ENCODE measurements around the gene UXS1.
A peak's percentile ranks its signal among the peaks of the same experiment; 100 is the strongest.
"Not testable (repeated sequence)": the region's sequence is repeated elsewhere in the genome, so short reads cannot be mapped to it uniquely, and the experiment has no call there.

UXS1 gene

DNA sequence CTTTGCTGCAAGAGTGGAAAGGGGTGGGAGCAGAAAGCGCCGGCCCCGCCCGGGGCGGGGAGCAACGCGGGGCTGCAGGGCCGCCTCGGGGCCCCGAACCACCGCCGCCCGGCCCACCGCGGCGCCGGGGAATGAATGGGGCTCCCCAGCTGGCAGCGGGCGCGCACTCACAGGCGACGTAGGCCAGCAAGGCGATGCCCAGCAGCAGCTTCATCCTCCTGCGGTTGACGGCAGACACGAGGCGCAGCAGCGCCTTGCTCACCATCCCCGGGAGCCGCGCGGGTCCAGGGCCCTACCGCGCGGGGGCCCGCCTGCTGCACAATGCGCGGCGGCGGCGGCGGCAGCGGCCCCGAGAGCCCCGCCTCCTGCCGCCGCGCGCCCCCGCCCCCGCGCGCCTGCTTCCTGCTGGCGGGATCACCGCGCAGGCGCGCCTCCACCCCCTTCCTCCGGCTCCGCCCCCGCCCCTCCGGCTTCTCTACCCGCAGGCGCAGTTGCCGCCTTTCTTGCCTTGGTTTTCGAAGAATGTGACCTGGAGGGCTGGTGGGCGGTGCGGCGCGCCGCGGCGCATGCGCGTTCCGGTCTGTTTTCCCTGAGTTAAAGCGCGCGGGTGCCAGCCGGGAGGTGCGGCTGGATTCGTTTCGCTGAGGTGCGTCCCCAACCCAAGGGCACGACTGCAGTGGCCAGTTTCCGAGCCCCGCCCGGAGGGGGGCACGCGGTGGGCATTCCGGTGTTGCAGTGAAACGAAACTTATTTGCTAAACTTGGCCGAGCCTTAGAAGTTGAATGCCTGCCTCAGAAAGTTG lies at the start of gene UXS1:
Gene UXS1, minus strand, starts transcription at position 325 of the 802 bp plus-strand sequence. Its CDS starts 60 bp downstream, at position 265.
- DNase-seq: peak; percentile 94

DNA sequence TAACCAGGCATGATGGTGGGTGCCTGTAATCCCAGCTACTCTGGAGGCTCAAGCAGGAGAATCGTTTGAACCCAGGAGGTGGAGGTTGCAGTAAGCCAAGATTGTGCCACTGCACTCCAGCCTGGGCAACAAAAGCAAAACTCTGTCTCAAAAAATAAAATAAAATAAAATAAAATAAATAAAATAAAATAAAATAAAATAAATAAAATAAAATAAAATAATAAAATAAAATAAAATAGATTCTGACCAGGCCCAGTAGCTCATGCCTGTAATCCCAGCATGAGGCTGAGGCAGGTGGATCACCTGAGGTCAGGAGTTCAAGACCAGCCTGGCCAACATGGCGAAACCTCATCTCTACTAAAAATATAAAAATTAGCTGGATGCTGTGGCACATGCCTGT lies 45.4 kb upstream of the UXS1 start:
- DNase-seq: not testable (repeated sequence)

DNA sequence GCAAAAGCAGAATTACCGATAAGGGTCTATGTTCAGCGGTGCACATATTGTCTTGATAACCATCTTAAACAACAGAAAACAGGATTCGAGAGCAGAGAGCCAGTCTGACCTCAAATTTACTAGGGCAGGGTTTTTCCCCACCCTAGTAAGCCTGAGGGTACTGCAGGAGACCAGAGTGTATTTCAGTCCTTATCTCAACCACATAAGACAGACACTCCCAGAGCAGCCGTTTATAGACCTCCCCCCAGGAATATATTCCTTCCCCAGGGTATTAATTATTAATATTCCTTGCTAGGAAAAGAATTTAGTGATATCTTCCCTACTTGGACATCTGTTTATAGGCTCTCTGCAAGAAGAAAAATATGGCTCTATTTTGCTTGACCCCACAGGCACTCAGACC lies 41.3 kb upstream of the UXS1 start:
- DNase-seq: not testable (repeated sequence)

DNA sequence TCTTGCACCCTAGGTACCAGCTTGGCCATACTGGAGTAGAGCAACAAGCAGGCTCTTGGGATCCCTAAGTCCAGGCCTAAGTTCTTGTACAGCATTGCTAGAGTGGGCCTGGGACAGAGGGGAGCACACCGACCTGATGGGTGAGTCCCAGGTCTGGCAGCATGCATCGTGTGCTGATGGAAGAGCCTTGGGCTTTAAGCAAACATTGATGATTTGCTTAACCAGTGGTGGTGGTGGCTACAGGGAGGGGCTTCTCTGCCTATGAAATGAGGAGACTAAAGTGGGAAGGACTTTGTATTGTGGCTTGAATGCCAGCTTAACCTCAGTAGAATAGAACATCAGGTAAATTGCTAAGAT lies 39.2 kb upstream of the UXS1 start:
- no peak for DNase-seq

DNA sequence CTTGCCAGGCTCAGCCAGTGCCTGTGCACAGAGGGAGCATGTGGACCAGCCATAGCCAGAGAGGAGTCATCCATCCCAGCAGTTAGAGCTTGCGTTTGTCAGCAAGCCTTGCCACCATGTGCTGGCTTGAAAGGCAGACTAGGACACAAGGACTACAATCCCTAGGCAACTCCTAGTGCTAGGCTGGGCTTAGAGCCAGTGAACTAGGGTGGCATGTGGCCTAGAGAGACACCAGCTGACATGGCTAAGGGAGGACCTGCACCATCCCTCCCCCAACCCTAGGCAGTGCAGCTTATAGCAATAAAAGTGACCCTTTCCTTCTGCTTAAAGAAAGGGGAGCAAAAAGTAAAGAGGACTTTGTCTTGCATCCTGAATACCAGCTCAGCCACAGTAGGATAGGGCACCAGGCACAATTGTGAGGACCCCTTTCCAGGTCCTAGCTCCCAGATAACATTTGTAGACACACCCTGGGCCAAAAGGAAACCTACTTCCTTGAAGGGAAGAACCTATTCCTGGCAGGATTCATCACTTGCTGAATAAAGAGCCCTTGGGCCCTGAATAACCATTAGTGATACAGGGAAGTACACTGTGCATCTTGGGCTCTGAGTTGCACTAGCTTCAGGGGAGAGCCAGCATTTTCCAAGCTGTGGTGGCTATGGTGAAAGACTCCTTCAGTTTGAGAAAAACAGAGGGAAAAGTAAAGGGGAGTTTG lies 38.7 kb upstream of the UXS1 start:
- DNase-seq: no peak

DNA sequence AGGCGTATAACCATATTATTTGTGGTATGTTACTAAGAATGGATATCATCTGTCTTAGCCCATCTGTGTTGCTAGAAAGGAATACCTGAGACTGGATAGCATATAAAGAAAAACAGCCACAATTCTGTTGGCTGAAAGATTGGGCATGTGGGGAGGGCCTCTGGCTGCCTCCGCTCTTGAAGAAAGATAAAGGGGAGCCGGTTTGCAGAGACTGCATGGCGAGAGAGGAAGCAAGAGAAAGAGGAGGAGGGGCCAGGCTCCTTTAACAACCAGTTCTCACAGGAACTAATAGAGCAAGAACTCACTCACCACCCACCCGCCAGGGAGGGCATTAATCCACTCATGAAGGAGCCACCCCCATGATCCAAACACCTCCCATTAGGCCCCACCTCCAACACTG lies 29.2 kb upstream of the UXS1 start:
- no peak for DNase-seq

DNA sequence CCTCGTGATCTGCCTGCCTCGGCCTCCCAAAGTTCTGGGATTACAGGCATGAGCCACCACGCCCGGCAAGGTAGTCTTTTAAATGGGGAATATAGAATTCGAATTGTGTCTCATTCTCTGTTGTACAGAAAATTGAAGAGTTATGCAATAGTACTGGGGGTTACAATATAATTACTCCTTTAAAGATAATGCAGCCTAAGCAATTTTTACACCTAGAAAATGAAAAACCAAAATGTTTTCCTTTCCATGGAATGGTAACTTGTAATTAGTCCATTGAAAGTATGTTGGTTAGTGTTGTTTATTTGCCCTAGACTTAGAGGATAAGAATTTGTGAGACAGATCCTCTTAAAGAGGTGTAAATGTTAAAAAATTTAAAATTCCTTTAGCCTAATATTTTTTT lies 28.0 kb upstream of the UXS1 start:
- DNase-seq: not testable (repeated sequence)

DNA sequence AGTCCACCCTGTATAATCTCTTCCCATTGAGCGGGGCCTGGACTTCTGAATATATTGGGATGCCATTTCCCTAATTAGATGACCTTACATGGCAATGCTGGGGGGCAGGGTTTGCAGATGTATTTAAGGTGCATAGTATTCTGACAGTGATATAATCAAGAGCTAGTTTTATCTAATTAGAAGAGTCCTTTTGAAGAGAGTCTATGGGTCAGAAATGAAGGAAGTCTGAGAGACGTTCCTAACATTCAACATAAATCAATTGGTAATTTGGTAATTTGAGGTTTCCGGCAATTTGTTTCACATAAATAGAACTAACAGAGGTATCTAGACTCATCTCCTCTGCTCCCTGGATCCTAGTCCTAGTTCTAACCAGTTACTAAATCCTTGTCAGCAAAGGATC lies 25.7 kb upstream of the UXS1 start:
- no peak for DNase-seq

DNA sequence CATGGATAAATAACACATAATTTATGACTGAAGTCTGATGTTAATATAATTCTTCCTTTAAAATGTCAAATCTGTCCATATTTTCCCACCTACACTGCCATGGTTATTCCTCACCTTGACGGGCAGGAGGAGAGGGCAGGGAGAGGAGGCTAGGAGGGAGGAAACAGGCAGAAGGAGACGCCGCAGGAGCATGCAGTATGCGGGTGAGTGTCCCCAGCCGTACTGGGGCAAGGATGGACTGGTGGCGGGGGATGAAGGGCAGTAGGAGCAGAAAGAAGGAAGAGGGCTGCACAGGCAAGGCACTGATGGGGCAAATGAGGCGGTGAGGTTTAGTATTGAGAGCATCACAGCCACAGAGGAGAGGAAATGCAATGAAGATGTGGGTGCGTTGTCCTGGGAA lies 25.1 kb upstream of the UXS1 start:
- not testable (repeated sequence) for DNase-seq

DNA sequence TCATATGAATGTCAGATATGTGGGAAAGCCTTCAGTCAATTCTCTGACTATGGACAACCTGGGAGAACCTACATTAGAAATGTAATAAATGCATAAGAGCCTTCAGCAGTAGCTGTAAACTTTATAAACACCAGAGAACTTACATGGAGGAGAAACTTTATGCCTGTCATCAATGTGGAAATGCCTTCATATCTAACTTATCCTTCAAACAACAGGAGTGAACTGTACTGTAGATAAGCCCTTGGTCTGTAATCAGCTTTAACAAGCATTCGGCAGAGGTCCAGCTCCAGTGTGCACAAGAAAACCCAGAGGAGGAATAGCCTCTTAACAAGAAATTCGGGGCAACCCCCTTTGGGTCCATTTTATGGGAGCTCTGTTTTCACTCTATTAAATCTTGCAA lies 14.8 kb upstream of the UXS1 start:
- no peak for DNase-seq

DNA sequence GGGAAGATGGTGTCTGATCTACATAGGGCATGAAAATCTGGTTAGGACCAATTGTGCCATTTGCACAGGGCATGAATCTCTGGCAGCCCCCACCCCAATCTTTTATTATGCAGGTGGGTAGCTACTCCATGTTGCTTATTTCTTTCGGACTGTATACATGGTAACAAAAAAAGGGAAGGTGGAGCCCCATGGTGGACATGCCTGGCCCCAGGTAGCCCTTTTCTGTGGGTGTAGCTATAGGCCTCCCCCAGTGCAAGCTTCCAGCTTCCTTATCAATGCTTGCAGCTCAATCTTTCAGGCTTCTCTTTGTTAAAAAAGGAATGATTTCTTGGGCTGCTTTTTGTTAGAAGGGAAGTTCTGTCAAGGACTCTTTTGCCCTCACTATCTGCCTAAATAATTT lies 14.3 kb upstream of the UXS1 start:
- DNase-seq: no peak

DNA sequence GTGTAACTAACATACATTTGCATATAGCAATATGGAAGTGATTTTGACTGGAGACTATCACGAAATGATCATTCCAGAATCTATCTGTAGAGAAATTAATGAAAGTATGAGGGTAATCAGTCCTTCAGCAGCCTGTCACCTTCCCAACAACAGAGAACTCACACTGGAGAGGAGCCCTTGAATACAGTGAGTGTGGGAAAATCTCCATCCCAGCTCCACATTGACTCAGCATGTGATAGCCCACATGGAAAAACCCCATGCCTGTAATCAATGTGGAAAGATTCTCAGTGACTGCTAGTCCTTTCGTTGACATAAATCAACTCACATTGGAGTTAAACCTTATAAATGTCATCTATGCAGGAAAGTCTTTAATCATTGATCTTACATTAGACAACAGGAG lies 13.1 kb upstream of the UXS1 start:
- no peak for DNase-seq

DNA sequence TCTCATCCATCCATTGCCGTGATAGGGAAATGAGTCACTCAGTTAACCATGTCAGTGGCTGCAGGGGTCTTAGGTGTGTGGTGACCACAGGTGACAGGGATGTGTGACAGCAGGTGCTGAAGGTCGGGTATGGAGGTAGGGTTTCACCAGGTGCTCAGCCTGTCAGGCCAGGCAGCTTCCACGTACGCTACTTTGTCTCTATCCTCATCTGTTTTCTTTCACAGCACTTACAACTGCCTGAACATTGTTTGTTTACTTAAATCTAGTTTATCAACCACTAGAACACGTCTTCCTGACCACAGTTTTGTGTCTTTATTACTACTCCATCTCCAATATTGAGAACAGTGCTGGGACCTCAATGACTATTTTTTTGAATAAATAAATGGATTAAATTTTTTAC lies 11.4 kb upstream of the UXS1 start:
- no peak for DNase-seq

DNA sequence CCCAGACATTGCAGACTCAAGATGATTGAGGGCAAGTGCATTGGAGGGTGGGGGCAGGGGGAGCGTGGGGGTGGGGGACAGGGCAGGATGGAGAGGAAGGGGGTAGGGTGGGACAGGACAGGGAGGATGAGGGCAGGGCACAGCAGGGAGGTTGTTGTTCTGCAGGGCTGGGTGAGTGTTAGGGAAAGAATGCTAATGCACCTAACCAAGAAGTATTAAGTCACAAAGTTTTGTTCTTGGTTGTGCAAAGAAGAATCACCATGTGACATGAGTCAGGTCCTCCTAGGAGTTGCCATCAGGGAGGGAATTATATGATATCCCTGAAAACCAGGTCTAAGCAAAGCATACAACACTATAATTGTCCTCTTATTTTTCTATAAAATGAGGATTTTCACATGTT lies 10.4 kb upstream of the UXS1 start:
- not testable (repeated sequence) for DNase-seq

DNA sequence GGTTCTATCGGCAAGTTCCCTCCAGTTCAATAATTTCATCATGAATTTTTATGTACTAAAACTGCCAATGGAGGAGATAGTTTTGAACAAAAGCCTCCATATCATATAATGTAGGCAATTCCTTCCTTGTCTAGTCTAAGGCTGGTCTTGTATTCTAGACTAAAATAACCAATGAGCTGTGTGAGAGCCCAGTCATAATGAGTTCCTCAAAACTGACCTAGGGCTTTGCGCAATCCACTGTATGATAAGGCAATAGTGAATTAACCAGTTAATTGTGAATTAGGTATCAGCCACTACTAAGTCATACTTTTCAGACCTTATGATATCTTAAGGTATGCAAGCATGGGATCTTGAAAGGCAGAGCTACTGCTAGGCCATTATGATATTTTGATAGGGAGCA lies 7.6 kb upstream of the UXS1 start:
- no peak for DNase-seq

DNA sequence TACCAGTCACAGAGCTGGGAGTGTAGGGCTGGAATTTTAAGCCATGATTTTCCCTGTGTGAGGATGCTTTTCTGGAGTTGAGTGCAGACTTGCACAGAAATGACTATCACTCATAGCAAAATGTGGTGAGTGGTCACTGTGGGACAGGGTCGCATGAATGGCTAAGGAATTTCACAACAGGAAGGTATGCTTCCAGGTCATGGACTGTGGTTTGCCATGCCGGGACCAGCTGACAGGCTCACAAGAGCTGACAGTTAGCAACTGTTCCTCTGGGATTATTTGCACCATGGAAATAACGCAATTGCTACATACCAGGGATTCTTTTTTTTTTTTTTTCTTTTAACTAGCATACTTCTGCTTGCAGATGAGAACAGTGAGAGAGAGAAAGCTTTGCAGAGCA lies 3.8 kb upstream of the UXS1 start:
- DNase-seq: no peak

DNA sequence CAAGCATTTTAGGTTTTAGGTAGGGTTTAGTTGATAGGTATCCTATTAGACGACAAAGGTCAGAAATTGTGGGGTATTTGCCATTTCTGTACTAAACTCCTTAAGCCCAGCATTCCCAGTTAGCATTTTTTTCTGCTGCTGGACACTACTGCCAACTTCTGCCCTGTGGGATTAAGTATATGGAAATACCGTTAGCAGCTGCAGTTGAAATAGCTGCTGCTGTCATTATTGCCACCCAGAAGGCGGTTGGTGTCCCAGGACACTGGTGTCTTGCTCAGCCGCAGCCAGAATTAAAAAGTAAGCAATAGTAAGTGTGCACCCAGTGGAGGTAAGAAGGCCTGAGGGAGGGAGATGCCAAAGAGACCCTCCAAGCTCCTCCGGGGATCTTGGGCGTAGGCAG lies 1.9 kb upstream of the UXS1 start:
- no peak for DNase-seq

DNA sequence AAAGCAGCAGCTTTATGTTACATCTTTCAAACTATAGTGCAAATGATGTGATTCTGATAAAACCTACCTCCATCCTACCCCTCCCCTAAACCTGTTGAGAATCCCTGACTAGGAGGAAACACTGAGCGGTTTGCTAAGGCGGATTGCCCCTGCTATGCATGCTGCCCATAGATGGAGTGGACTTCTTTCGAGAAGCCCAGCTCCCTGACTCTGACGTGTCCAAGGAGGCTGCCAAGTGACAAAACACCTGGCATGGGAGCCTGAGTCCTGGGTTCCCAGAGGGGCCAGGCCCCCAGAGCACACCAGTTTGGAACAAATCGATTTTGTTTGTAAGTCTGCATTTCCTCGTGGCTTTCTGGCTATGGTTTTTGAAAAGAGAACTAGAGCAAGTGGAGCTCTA lies 1.4 kb upstream of the UXS1 start:
- DNase-seq: no peak

DNA sequence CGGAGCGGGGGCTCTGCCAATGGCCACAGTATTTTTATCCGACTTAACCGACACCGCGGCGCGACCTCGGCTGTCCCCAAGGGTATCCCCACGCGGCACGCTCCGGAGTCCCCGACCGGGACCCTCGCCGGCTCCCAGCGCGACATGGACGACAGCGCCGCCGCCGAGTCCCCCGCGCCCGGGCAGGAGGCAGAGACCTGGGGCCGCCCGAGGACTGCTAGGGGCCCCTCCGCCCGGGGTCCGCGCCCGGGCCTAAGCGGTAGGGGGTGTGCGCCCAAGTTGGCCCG lies 468 bp downstream of the UXS1 start:
- no peak for DNase-seq

DNA sequence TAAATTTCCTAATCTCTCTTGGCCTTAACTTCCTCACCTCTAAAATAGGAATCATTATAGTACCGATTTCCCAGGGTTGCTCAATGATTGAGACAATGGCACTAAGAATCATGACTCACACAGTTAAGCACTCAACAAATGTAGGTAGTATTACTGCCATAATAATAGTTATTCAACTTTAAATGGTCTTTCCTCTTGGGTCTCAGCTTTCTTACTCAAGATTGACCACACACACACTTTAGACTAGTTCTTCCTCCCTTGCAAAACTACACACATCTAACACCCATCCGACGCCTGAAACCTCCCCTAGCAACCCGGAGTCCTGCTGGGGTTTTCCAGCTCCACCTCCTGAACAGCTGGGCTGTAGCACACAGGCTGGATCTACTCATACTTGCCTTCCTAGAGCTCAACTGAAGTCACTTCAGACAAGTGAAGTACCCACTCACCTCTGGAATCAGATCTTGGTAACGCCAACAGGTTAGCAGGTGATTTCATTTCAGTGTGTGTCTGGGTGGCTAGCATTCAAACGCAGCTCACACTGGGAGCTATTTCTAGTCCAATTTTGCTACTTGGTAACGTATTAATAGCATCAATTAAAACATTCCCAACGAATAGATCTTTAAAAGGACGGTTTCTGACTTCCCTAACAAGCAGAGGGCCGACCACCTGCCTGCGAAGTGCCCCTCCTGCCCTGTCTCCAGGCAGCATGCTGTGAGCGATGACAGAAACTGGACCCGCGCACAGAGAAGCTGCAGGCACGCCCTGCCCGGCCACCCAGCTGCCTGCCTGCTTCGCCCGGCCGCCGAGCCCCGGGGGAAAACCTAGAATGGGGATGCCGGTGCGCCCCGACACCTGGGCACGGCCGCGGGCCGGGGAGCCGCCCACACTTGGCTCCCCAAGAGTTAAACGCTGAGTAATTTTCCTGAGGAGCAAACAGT lies 1.1 kb downstream of the UXS1 start:
- peak; percentile 38 for DNase-seq

DNA sequence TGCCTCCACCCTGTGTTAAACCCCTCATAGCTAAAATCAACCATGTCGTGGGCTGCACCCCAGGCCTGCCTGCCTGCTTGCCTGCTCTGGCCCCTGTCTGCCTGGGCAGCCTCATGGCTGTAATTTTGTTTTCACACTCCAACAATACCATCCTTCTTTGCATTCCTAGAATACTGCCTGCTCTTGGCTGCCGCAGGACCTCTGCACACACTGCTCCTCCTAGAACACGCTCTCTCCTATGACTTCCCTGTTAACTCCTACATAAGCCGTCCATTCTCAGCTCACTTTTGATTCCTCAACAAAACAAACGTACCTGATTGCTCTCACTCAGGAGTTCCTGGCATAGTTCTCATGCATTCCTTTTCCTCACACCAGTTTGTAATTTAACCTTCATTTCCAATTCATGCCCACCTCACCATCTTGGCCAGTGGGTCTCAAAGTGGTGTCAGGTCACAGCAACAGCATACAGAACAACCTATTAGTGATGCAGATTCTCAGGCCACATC lies 2.5 kb downstream of the UXS1 start:
- no peak for DNase-seq

DNA sequence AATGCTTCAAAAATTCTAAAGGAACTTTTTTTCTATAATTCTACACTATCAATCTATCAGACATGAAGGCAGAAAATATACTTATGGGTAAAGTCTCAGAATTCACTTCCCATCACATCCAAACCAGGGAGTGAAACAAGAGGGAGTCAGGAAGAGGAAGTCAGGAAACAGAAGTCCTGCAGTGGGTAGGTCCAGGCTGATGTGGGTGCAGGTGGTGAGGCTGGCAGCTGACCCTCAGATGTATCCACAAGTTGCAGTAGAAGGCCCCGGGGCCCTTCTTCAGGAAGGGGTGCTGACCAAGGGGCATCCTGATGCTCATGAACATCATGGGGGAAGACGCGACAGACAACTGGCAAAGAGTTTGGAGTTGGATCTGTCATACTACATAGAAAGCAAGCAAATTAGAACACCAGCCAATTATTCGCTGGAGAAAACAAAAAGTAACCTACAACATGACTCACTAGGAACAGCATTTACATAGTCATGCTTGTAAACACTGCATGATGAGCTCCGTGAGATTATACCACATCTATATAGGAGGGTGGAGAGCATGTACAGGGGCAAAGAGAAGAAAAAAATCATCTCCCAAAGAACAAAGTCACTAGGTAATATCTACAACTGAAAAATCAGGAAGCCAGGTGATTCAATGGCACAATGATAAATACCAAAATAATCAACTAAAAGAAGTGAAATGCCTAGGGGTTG lies 4.2 kb downstream of the UXS1 start:
- no peak for DNase-seq

DNA sequence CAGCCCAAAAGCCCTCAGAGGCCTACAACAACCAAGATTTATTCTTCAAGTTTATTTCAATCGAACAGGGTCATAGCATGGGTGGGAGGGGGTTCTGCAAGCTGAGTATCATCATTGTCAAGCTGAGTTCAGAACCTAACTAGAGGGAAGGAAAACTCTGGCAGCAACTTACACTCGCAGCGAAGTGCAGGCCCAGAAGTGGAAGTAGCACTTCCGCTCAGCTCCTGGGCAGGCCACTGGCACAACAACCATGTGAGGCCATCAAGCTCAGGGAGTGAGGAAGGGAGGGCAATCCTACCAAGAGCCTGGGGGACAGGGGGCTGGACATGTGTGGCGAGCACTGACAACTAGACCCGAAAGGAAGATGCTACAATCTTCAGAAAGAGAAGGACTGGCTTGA lies 4.8 kb downstream of the UXS1 start:
- no peak for DNase-seq

All from NCI-H1105 (cell line).